HepG2 (cell line): Measurements from ENCODE around the gene MTHFD1L. TPM values are rescaled to one million over a fixed set of nuclear protein-coding genes. Genes with fewer than 3 reads are reported as not detected.

Source experiments
- ATAC-seq: fragments of 200-7000 bp; cut with Tn5 transposase; 3 replicates; pipeline ENCODE4 v1.9.1; 2020; ENCODE audit warnings: mild to moderate bottlenecking, moderate library complexity
- BruUV-seq: library from RNA; stranded (reverse); fragments of 400-500 nt; replicated peaks from 2 replicates; lab custom pipeline; 2021; lab: Mats Ljungman, UMichigan
- CTCF ChIA-PET: fragments of 300-600 bp; formaldehyde crosslinking; extraction: SDS; loops from one replicate; lab custom pipeline; 2021; ENCODE audit warnings: low total read pairs, inconsistent platforms, low intra/inter-chr PET ratio; lab: Yijun Ruan, JAX
- POLR2A ChIA-PET: fragments of 350-600 bp; sonication (Branson Sonifier 250); formaldehyde crosslinking; loops from one replicate; lab custom pipeline; 2020; ENCODE audit warnings: antibody characterized with exemption, inconsistent platforms; lab: Yijun Ruan, JAX
- DNase-seq: peaks from one replicate; pipeline ENCODE4 v3.0.0-alpha.2; 2015; ENCODE audit warnings: low spot score
- FAIRE-seq: peaks from 3 replicates; lab custom pipeline; 2011; peaks lifted over from hg19 to GRCh38; lab: Jason Lieb, UNC
- H2AFZ ChIP-seq: one replicate; pipeline ENCODE4 v1.6.1; 2011; ENCODE audit warnings: low read length, inconsistent platforms
- H3K27ac ChIP-seq: fragments of 300-600 bp; 3 replicates; pipeline ENCODE4 v1.8.0; 2011; ENCODE audit warnings: mixed run types, mild to moderate bottlenecking, mixed read lengths, low read length, inconsistent platforms; ENCODE audit not compliant: insufficient read depth; ENCODE audit errors: extremely low read length
- H3K27me3 ChIP-seq, 2 experiments: fragments of 200-600 bp in 1 of 2; 2 replicates in 1 of 2; 3 replicates in 1 of 2; pipeline versions ENCODE4 v1.6.0 to v1.8.0; 2011; ENCODE audit warnings: low read length in 2 of 2, mild to moderate bottlenecking in 2 of 2, moderate library complexity in 2 of 2, inconsistent platforms in 1 of 2; ENCODE audit not compliant: insufficient read depth in 2 of 2, control insufficient read depth in 1 of 2
- H3K36me3 ChIP-seq, 2 experiments: fragments of 200-600 bp in 1 of 2; replicated peaks in 1 of 2; 2 replicates in 1 of 2; 3 replicates in 1 of 2; pipeline versions ENCODE4 v1.5.1 to v1.8.0; 2011; ENCODE audit warnings: low read length in 2 of 2, inconsistent platforms in 1 of 2; ENCODE audit not compliant: insufficient read depth in 2 of 2, control insufficient read depth in 1 of 2
- H3K4me1 ChIP-seq: 2 replicates; pipeline ENCODE4 v1.5.1; 2012; ENCODE audit warnings: low read length, inconsistent platforms; ENCODE audit not compliant: insufficient read depth
- H3K4me2 ChIP-seq: 2 replicates; pipeline ENCODE4 v1.6.0; 2011; ENCODE audit warnings: low read depth, low read length, inconsistent platforms
- H3K4me3 ChIP-seq, 3 experiments: fragments of 200-600 bp in 1 of 3; sonication (generic), shearing (Covaris generic) in 1 of 3; replicated peaks in 1 of 3; 2 replicates each; pipeline ENCODE4 v1.5.1; 2011 to 2016; ENCODE audit warnings: low read length in 3 of 3, inconsistent platforms in 2 of 3, low read depth in 2 of 3, mild to moderate bottlenecking in 2 of 3, control low read depth in 1 of 3, mixed read lengths in 1 of 3; ENCODE audit not compliant: insufficient read depth in 1 of 3
- H3K79me2 ChIP-seq: one replicate; pipeline ENCODE4 v1.6.1; 2011; ENCODE audit warnings: low read length, inconsistent platforms; ENCODE audit not compliant: insufficient read depth
- H3K9ac ChIP-seq: 2 replicates; pipeline ENCODE4 v1.6.0; 2011; ENCODE audit warnings: mild to moderate bottlenecking, low read depth, low read length, inconsistent platforms; ENCODE audit not compliant: insufficient read depth
- H3K9me3 ChIP-seq: 2 replicates; pipeline ENCODE4 v1.5.1; 2012; ENCODE audit warnings: mild to moderate bottlenecking, low read length
- H4K20me1 ChIP-seq: 2 replicates; pipeline ENCODE4 v1.6.0; 2011; ENCODE audit warnings: inconsistent platforms, mild to moderate bottlenecking, low read length, moderate library complexity; ENCODE audit not compliant: insufficient read depth
- AHDC1 ChIP-seq: sonication (generic); formaldehyde crosslinking; IDR thresholded peaks from 2 replicates; pipeline ENCODE4 v1.5.1; 2020; ENCODE audit warnings: mild to moderate bottlenecking, missing genetic modification reagents, borderline replicate concordance
- FOSL2 ChIP-seq: sonication (generic); formaldehyde crosslinking; IDR thresholded peaks from 2 replicates; pipeline ENCODE4 v1.4.0; 2020; ENCODE audit warnings: missing genetic modification reagents
- HIVEP1 ChIP-seq: sonication (generic); formaldehyde crosslinking; IDR thresholded peaks from 2 replicates; pipeline ENCODE4 v1.4.0; 2020; ENCODE audit warnings: mild to moderate bottlenecking, missing genetic modification reagents
- JUN ChIP-seq: sonication (generic); formaldehyde crosslinking; IDR thresholded peaks from 2 replicates; pipeline ENCODE4 v1.4.0; 2020; ENCODE audit warnings: mild to moderate bottlenecking, missing genetic modification reagents
- NFATC3 ChIP-seq: sonication (generic); formaldehyde crosslinking; IDR thresholded peaks from 2 replicates; pipeline ENCODE4 v1.5.1; 2020; ENCODE audit warnings: mild to moderate bottlenecking, missing genetic modification reagents
- NR1H2 ChIP-seq: sonication (generic); formaldehyde crosslinking; IDR thresholded peaks from 2 replicates; pipeline ENCODE4 v1.8.1; 2022; ENCODE audit warnings: low read depth, missing genetic modification reagents, borderline replicate concordance
- RCOR2 ChIP-seq: IDR thresholded peaks from 2 replicates; pipeline ENCODE4 v1.6.1; 2016; ENCODE audit warnings: missing biosample characterization, missing genetic modification reagents
- ZFP37 ChIP-seq: sonication (generic); formaldehyde crosslinking; IDR thresholded peaks from 2 replicates; pipeline ENCODE4 v1.4.0; 2020; ENCODE audit warnings: missing genetic modification reagents, borderline replicate concordance
- ZMYM2 ChIP-seq: sonication (generic); formaldehyde crosslinking; IDR thresholded peaks from 2 replicates; pipeline ENCODE4 v1.8.0; 2022; ENCODE audit warnings: mild to moderate bottlenecking, missing genetic modification reagents
- ZNF446 ChIP-seq: sonication (generic); formaldehyde crosslinking; IDR thresholded peaks from 2 replicates; pipeline ENCODE4 v1.5.0; 2020; ENCODE audit warnings: mild to moderate bottlenecking, missing genetic modification reagents
- WGBS: methylation state at CpG from one replicate; pipeline ENCODE4 v1.1.6; 2017; ENCODE audit warnings: low lambda C conversion rate; 5-methylcytosine and 5-hydroxymethylcytosine counted together
- in situ Hi-C: cut with HindIII; loops from 2 replicates; pipeline ENCODE4 v1.10.0; 2017; ENCODE audit warnings: low pct_unique_long_range_greater_than_20kb; ENCODE audit not compliant: extremely low pct_ligation_motif_present
- intact Hi-C: fragments of 100-400 bp; cut with micrococcal nuclease; formaldehyde crosslinking; loops from one replicate; pipeline ENCODE4 v1.10.0; 2022; ENCODE audit not compliant: unreplicated experiment
- polyA plus RNA-seq, 8 experiments: library from polyadenylated mRNA; depleted of rRNA in 3 of 8; stranded (reverse) in 7 of 8; unstranded in 1 of 8; fragments of >200 nt; fragmentation: Illumina TruSeq in 4 of 8; extraction: Trizol in 4 of 8; gene quantifications; 2 replicates each; pipeline versions ENCODE4 v1.2.1 to v1.2.3, GENCODE V29; 2011 to 2016; ENCODE audit warnings: low read depth in 4 of 8, missing spikeins in 1 of 8, mixed read lengths in 1 of 8; ENCODE audit not compliant: insufficient read depth in 1 of 8
- total RNA-seq, 5 experiments: library from RNA; depleted of rRNA; stranded (reverse); fragments of >200 nt; fragmentation: Illumina TruSeq; extraction: Trizol; gene quantifications; 2 replicates each; pipeline ENCODE4 v1.2.3, GENCODE V29; 2016; ENCODE audit warnings: low read depth in 1 of 5

The MTHFD1L gene
- total and polyA plus RNA-seq, 2 of the 13 experiments (the other 11 are each of a cell fraction or from before 2014, with no cell fraction given), result 24.0 to 39.6 TPM

GRCh38 chr6:150967381-150967780 lies 101.9 kb downstream of the MTHFD1L start:
- intact Hi-C loops (no loop called here), in situ Hi-C loops (no loop called here)
- WGBS, result 93% methylated on average over 6 of the region's 6 CpGs
- no peaks in the 10 kb centered on the region for H3K9me3 ChIP-seq
- no peak overlapping the region for H3K9ac ChIP-seq
- H2AFZ ChIP-seq, result no peak overlapping the region
- ATAC-seq (no peak; the same call in 1 of the 3 replicates), DNase-seq (no peak), FAIRE-seq (no peak)
- H3K4me1 ChIP-seq, result no peaks in the 10 kb centered on the region
- CTCF ChIA-PET, result no interaction called here
- POLR2A ChIA-PET, result no interaction called here
- H3K4me3 ChIP-seq, result no peak overlapping the region
- H3K27me3 ChIP-seq, result no peaks in the 10 kb centered on the region
- no peak overlapping the region for H3K4me2 ChIP-seq
- H4K20me1 ChIP-seq, result no peaks in the 10 kb centered on the region
- no peaks in the 10 kb centered on the region for H3K79me2 ChIP-seq
- H3K36me3 ChIP-seq, result peaks cover 14 to 61% of the 10 kb centered on the region in 2 experiments
- H3K27ac ChIP-seq, result no peak overlapping the region
- TF ChIP-seq ZFP37 (CRISPR knock-in tag), result no peak
- TF ChIP-seq AHDC1, result no peak
- TF ChIP-seq HIVEP1 (CRISPR knock-in tag), result no peak
- TF ChIP-seq NR1H2 (CRISPR knock-in tag), result no peak
- no peak for TF ChIP-seq FOSL2
- TF ChIP-seq NFATC3 (CRISPR knock-in tag), result no peak
- no peak for TF ChIP-seq JUN (CRISPR knock-in tag)
- TF ChIP-seq ZMYM2 (CRISPR knock-in tag), result no peak
- no peak for TF ChIP-seq ZNF446 (CRISPR knock-in tag)
- TF ChIP-seq RCOR2, result no peak
- no TSS peak for BruUV-seq
